IMR-90 (cell line): ENCODE results near the gene RAB30. TPM values are rescaled to one million over a fixed set of nuclear protein-coding genes. Genes with fewer than 3 reads are reported as not detected.

Source experiments
- ATAC-seq: fragments of 200-7000 bp; cut with Tn5 transposase; 2 replicates; pipeline ENCODE4 v1.9.1; 2020; ENCODE audit warnings: low read depth, mild to moderate bottlenecking, moderate library complexity
- BruUV-seq: library from RNA; stranded (reverse); fragments of 400-500 nt; replicated peaks from 2 replicates; lab custom pipeline; 2021; lab: Mats Ljungman, UMichigan
- CTCF ChIA-PET: fragments of 300-600 bp; formaldehyde crosslinking; extraction: SDS; loops from one replicate; lab custom pipeline; 2021; ENCODE audit warnings: antibody characterized with exemption; lab: Yijun Ruan, JAX
- POLR2A ChIA-PET: fragments of 300-600 bp; sonication (Branson Sonifier 250); formaldehyde crosslinking; loops from one replicate; lab custom pipeline; 2022; ENCODE audit warnings: antibody characterized with exemption; ENCODE audit not compliant: unreplicated experiment; lab: Charles Lee
- DNase-seq: peaks from one replicate; pipeline ENCODE4 v3.0.0; 2013
- H2AFZ ChIP-seq: replicated peaks from 2 replicates; pipeline ENCODE3; 2013; ENCODE audit warnings: low read length, mild to moderate bottlenecking; ENCODE audit not compliant: poor library complexity
- H2AK5ac ChIP-seq: 2 replicates; pipeline ENCODE4 v1.6.1; 2013; ENCODE audit warnings: low read depth, low read length, inconsistent platforms
- H2AK9ac ChIP-seq: replicated peaks from 2 replicates; pipeline ENCODE3; 2013; ENCODE audit warnings: mild to moderate bottlenecking, low read depth, low read length, moderate library complexity; ENCODE audit not compliant: poor library complexity
- H2BK120ac ChIP-seq: 2 replicates; pipeline ENCODE4 v1.6.1; 2013; ENCODE audit warnings: low read depth, low read length, inconsistent platforms
- H2BK15ac ChIP-seq: 3 replicates; pipeline ENCODE4 v1.6.1; 2013; ENCODE audit warnings: low read depth, low read length, inconsistent platforms
- H2BK20ac ChIP-seq: 2 replicates; pipeline ENCODE4 v1.6.1; 2013; ENCODE audit warnings: low read depth, mild to moderate bottlenecking, inconsistent platforms, low read length, moderate library complexity
- H2BK5ac ChIP-seq: 2 replicates; pipeline ENCODE4 v1.6.1; 2013; ENCODE audit warnings: mild to moderate bottlenecking, low read depth, low read length, inconsistent platforms; ENCODE audit not compliant: poor library complexity, severe bottlenecking
- H3K14ac ChIP-seq: replicated peaks from 2 replicates; pipeline ENCODE4 v1.6.1; 2013; ENCODE audit warnings: low read depth, low read length, inconsistent platforms
- H3K18ac ChIP-seq: 2 replicates; pipeline ENCODE4 v1.6.1; 2013; ENCODE audit warnings: low read depth, low read length, control low read depth
- H3K23ac ChIP-seq: 2 replicates; pipeline ENCODE4 v1.6.1; 2013; ENCODE audit warnings: low read depth, low read length, inconsistent platforms
- H3K27ac ChIP-seq: 2 replicates; pipeline ENCODE4 v1.5.1; 2013; ENCODE audit warnings: mild to moderate bottlenecking, control low read depth, low read length; ENCODE audit not compliant: insufficient read depth
- H3K27me3 ChIP-seq: 2 replicates; pipeline ENCODE4 v1.6.1; 2013; ENCODE audit warnings: low read length; ENCODE audit not compliant: control insufficient read depth, insufficient read depth
- H3K36me3 ChIP-seq: 2 replicates; pipeline ENCODE4 v1.6.1; 2013; ENCODE audit warnings: low read length, mixed read lengths; ENCODE audit not compliant: control insufficient read depth, insufficient read depth
- H3K4ac ChIP-seq: 2 replicates; pipeline ENCODE4 v1.6.1; 2013; ENCODE audit warnings: low read depth, low read length, inconsistent platforms
- H3K4me1 ChIP-seq: 2 replicates; pipeline ENCODE4 v1.6.1; 2013; ENCODE audit warnings: low read length, mixed read lengths; ENCODE audit not compliant: control insufficient read depth, insufficient read depth
- H3K4me2 ChIP-seq: 2 replicates; pipeline ENCODE4 v1.6.1; 2013; ENCODE audit warnings: low read depth, mild to moderate bottlenecking, control low read depth, low read length, moderate library complexity
- H3K4me3 ChIP-seq: 2 replicates; pipeline ENCODE4 v1.5.1; 2013; ENCODE audit warnings: low read depth, mild to moderate bottlenecking, control low read depth, low read length, moderate library complexity; ENCODE audit not compliant: insufficient read depth
- H3K56ac ChIP-seq: 2 replicates; pipeline ENCODE4 v1.6.1; 2013; ENCODE audit warnings: low read length, inconsistent platforms; ENCODE audit not compliant: insufficient read depth; ENCODE audit errors: extremely low read depth
- H3K79me1 ChIP-seq, 2 experiments: 2 replicates each; pipeline ENCODE4 v1.6.1; 2013; ENCODE audit warnings: low read length in 2 of 2, inconsistent platforms in 1 of 2, low read depth in 1 of 2
- H3K9ac ChIP-seq: 2 replicates; pipeline ENCODE4 v1.6.1; 2013; ENCODE audit warnings: low read depth, low read length, control low read depth
- H3K9me1 ChIP-seq: 2 replicates; pipeline ENCODE4 v1.6.1; 2013; ENCODE audit warnings: low read length, inconsistent platforms; ENCODE audit not compliant: insufficient read depth
- H3K9me3 ChIP-seq: 2 replicates; pipeline ENCODE4 v1.6.1; 2013; ENCODE audit warnings: low read length; ENCODE audit not compliant: control insufficient read depth, insufficient read depth
- H4K20me1 ChIP-seq: 2 replicates; pipeline ENCODE4 v1.6.1; 2013; ENCODE audit warnings: low read length, inconsistent platforms; ENCODE audit not compliant: insufficient read depth
- H4K5ac ChIP-seq: 2 replicates; pipeline ENCODE4 v1.6.1; 2013; ENCODE audit warnings: mild to moderate bottlenecking, low read depth, low read length, control low read depth
- H4K8ac ChIP-seq, 2 experiments: 2 replicates each; pipeline ENCODE4 v1.6.1; 2013; ENCODE audit warnings: low read depth in 2 of 2, low read length in 2 of 2, control low read depth in 1 of 2, inconsistent platforms in 1 of 2
- H4K91ac ChIP-seq: 2 replicates; pipeline ENCODE4 v1.6.1; 2013; ENCODE audit warnings: low read depth, low read length, inconsistent platforms; ENCODE audit not compliant: insufficient read depth
- BHLHE40 ChIP-seq: fragments of 150-350 bp; IDR thresholded peaks from 2 replicates; pipeline ENCODE4 v1.6.1; 2016; ENCODE audit warnings: mild to moderate bottlenecking, low read depth, low read length
- CEBPB ChIP-seq: IDR thresholded peaks from 2 replicates; pipeline ENCODE4 v1.6.1; 2012; ENCODE audit warnings: low read depth, low read length, improper control_type of control experiment
- CHD1 ChIP-seq: IDR thresholded peaks from 2 replicates; pipeline ENCODE4 v1.6.1; 2012; ENCODE audit warnings: low read depth, low read length, improper control_type of control experiment
- CTCF ChIP-seq: conservative IDR thresholded peaks from 2 replicates; pipeline ENCODE4 v1.5.1; 2012; ENCODE audit warnings: mild to moderate bottlenecking, low read depth, low read length, improper control_type of control experiment
- ELK1 ChIP-seq: fragments of 150-350 bp; IDR thresholded peaks from 2 replicates; pipeline ENCODE4 v1.6.1; 2016; ENCODE audit warnings: low read depth, mild to moderate bottlenecking, low read length, moderate library complexity, borderline replicate concordance
- FOS ChIP-seq: fragments of 150-350 bp; IDR thresholded peaks from 2 replicates; pipeline ENCODE4 v1.6.1; 2016; ENCODE audit warnings: low read depth, low read length
- MAFK ChIP-seq: IDR thresholded peaks from 2 replicates; pipeline ENCODE4 v1.6.1; 2012; ENCODE audit warnings: low read depth, low read length, improper control_type of control experiment
- MAZ ChIP-seq: IDR thresholded peaks from 2 replicates; pipeline ENCODE4 v1.6.1; 2012; ENCODE audit warnings: low read depth, mild to moderate bottlenecking, low read length, improper control_type of control experiment, moderate library complexity, borderline replicate concordance
- MXI1 ChIP-seq: IDR thresholded peaks from 2 replicates; pipeline ENCODE4 v1.6.1; 2012; ENCODE audit warnings: low read depth, mild to moderate bottlenecking, low read length, moderate library complexity, borderline replicate concordance
- NFE2L2 ChIP-seq: fragments of 150-350 bp; IDR thresholded peaks from 2 replicates; pipeline ENCODE4 v1.6.1; 2016; ENCODE audit warnings: low read depth, mild to moderate bottlenecking, low read length
- POLR2A ChIP-seq: IDR thresholded peaks from 2 replicates; pipeline ENCODE4 v1.6.1; 2012; ENCODE audit warnings: mild to moderate bottlenecking, low read depth, low read length
- RAD21 ChIP-seq: IDR thresholded peaks from 2 replicates; pipeline ENCODE4 v1.6.1; 2012; ENCODE audit warnings: low read length, improper control_type of control experiment
- RCOR1 ChIP-seq: IDR thresholded peaks from 2 replicates; pipeline ENCODE4 v1.6.1; 2012; ENCODE audit warnings: mild to moderate bottlenecking, low read length, improper control_type of control experiment; ENCODE audit not compliant: insufficient replicate concordance
- RFX5 ChIP-seq: IDR thresholded peaks from 2 replicates; pipeline ENCODE4 v1.8.0; 2012; ENCODE audit warnings: low read depth, mild to moderate bottlenecking, low read length, moderate library complexity
- SMC3 ChIP-seq: fragments of 150-350 bp; IDR thresholded peaks from 2 replicates; pipeline ENCODE4 v1.6.1; 2016; ENCODE audit warnings: low read depth, mild to moderate bottlenecking, antibody characterized with exemption, low read length, moderate library complexity
- USF2 ChIP-seq: fragments of 150-350 bp; IDR thresholded peaks from 2 replicates; pipeline ENCODE4 v1.6.1; 2017; ENCODE audit warnings: mild to moderate bottlenecking, antibody characterized with exemption, low read length, low read depth
- WGBS, 2 experiments: methylation state at CpG; one replicate each; pipeline versions ENCODE4 v1.1.5 to v1.1.7; 2013; ENCODE audit warnings: missing lambda C conversion rate in 2 of 2; ENCODE audit not compliant: insufficient read length in 1 of 2; ENCODE audit errors: extremely low coverage in 2 of 2; 5-methylcytosine and 5-hydroxymethylcytosine counted together
- dilution Hi-C: fragments of 300-500 bp; cut with HindIII; formaldehyde crosslinking; loops from one replicate; pipeline ENCODE4 v1.14.3; 2018; ENCODE audit warnings: low sequenced_read_pairs; ENCODE audit not compliant: unreplicated experiment
- in situ Hi-C: fragments of 300-500 bp; cut with MboI; formaldehyde crosslinking; loops from 3 replicates; pipeline ENCODE4 v1.14.3; 2019; ENCODE audit warnings: low sequenced_read_pairs, inconsistent platforms, mixed read lengths
- intact Hi-C: fragments of 100-400 bp; cut with micrococcal nuclease; formaldehyde crosslinking; loops from 2 replicates; pipeline ENCODE4 v1.10.0; 2022
- polyA plus RNA-seq, 3 experiments: library from polyadenylated mRNA; depleted of rRNA; stranded (reverse); fragments of >200 nt; gene quantifications; 2 replicates each; pipeline ENCODE4 v1.2.3, GENCODE V29; 2012; ENCODE audit warnings: low replicate concordance in 1 of 3
- total RNA-seq: library from RNA; depleted of rRNA; stranded (reverse); fragments of >200 nt; gene quantifications from 2 replicates; pipeline ENCODE4 v1.2.3, GENCODE V29; 2012

RAB30 gene
- total and polyA plus RNA-seq, 2 of the 4 experiments (the other 2 are of a cell fraction) = 7.2 to 25.6 TPM

GRCh38 chr11:82936261-82936660 is 135.4 kb downstream of the RAB30 start:
- no peak overlapping the region for H2BK15ac ChIP-seq
- H3K79me1 ChIP-seq = no peaks in the 10 kb centered on the region
- TF ChIP-seq MAFK = no peak
- TF ChIP-seq SMC3 = no peak
- no peak for TF ChIP-seq RFX5
- TF ChIP-seq USF2 = no peak
- no peak for TF ChIP-seq MXI1
- TF ChIP-seq RAD21 = no peak
- no peak for TF ChIP-seq CEBPB
- no peak for TF ChIP-seq NFE2L2
- no peak for TF ChIP-seq FOS
- TF ChIP-seq MAZ = no peak
- no peak for TF ChIP-seq CTCF
- no peak for TF ChIP-seq POLR2A
- no peak for TF ChIP-seq ELK1
- TF ChIP-seq RCOR1 = no peak
- no peak for TF ChIP-seq BHLHE40
- TF ChIP-seq CHD1 = no peak
- no peak overlapping the region for H4K8ac ChIP-seq
- WGBS, 2 experiments = no CpG with 5 or more reads among the region's 3 CpGs
- H3K23ac ChIP-seq = no peak overlapping the region
- dilution Hi-C loops = no loop called here
- H4K5ac ChIP-seq = no peak overlapping the region
- no peak overlapping the region for H3K14ac ChIP-seq
- H3K4me2 ChIP-seq = no peak overlapping the region
- no peak overlapping the region for H2AFZ ChIP-seq
- H4K91ac ChIP-seq = no peak overlapping the region
- DNase-seq = peak; percentile 31
- no peaks in the 10 kb centered on the region for H3K9me3 ChIP-seq
- no peak overlapping the region for H2BK5ac ChIP-seq
- no peak overlapping the region for H3K18ac ChIP-seq
- H3K9ac ChIP-seq = no peak overlapping the region
- no peak overlapping the region for H2AK5ac ChIP-seq
- ChIA-PET CTCF (no interaction called here), POLR2A (no interaction called here)
- H3K4me3 ChIP-seq = no peak overlapping the region
- H3K27me3 ChIP-seq = no peaks in the 10 kb centered on the region
- no peak overlapping the region for H3K56ac ChIP-seq
- ATAC-seq = no peak
- no peaks in the 10 kb centered on the region; the same call in 1 of the 2 replicates for H3K36me3 ChIP-seq
- no peak overlapping the region for H3K27ac ChIP-seq
- no peaks in the 10 kb centered on the region for H3K4me1 ChIP-seq
- no peak overlapping the region for H2BK120ac ChIP-seq
- in situ Hi-C loops = no loop called here
- BruUV-seq = no TSS peak
- H2AK9ac ChIP-seq = no peak overlapping the region
- intact Hi-C loops = no loop called here
- no peak overlapping the region for H3K4ac ChIP-seq
- no peaks in the 10 kb centered on the region for H4K20me1 ChIP-seq
- H2BK20ac ChIP-seq = no peak overlapping the region
- 0 out of 2 replicates have a peak, but pooled peaks cover 3% of the 10 kb centered on the region for H3K9me1 ChIP-seq
